Measurements from ENCODE around the gene OPRD1.

The OPRD1 gene

DNA sequence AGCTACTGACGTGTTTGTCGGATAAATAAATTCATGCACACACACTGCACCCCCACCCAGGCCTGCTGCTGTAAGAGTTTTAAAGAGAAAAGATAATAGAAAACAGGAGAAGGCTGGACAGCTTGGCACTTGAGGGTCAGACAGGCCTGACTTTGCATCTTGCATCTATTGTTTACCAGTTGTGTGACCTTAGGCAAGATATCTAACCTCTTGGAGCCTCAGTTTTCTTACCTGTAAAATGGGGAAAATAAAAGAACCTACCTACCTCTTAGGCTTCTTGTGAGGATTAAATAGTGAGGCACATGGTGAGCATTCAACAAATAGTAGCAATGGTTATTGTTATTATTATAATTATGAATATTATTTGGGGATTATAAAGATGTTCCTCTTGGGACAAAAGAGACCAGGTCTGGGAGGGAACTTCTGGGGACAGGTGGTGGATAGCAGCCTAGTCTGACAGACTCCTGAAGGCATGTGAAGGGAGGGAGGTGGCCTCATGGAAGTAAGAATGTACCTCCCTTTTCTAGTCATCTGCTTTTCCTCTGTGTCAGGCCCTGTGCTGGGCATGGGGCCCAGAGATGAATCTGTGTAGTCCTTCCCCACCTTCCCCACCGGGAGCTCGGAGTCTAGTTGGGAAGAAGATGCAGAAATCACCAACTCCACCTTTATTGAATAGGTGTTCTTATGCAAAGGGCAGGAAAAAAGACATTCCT is 84.1 kb downstream of the OPRD1 start:
- no peaks in the 10 kb centered on the region for H3K9me3 Mint-ChIP-seq
- DNase-seq = no peak
- H3K4me1 Mint-ChIP-seq = peaks cover 32% of the 10 kb centered on the region
- H3K27me3 Mint-ChIP-seq (ENCODE audit: low read depth, poor library complexity) = peaks cover 12% of the 10 kb centered on the region
- no peaks in the 10 kb centered on the region for H3K36me3 Mint-ChIP-seq (ENCODE audit: low read depth)
- TF ChIP-seq CTCF (IDR thresholded peaks at IDR 0.05) = no peak
- no peak overlapping the region for H3K27ac Mint-ChIP-seq
- H3K4me3 Mint-ChIP-seq = no peak overlapping the region

GRCh38 chr1:28896609-28896986 is 84.6 kb downstream of the OPRD1 start:
- Mint-ChIP-seq H3K9me3 (no peaks in the 10 kb centered on the region), H3K36me3 (ENCODE audit: low read depth) (no peaks in the 10 kb centered on the region), H3K4me1 (peaks cover 29% of the 10 kb centered on the region), H3K27ac (no peak overlapping the region), H3K27me3 (ENCODE audit: low read depth, poor library complexity) (peaks cover 13% of the 10 kb centered on the region), H3K4me3 (no peak overlapping the region)
- TF ChIP-seq CTCF (IDR thresholded peaks at IDR 0.05) = no peak
- DNase-seq = no peak

- Mint-ChIP-seq H3K27ac (peak overlapping the region; percentile 50), H3K4me3 (no peak overlapping the region), H3K27me3 (ENCODE audit: low read depth, poor library complexity) (peaks cover 17% of the 10 kb centered on the region), H3K4me1 (peaks cover 29% of the 10 kb centered on the region), H3K9me3 (no peaks in the 10 kb centered on the region), H3K36me3 (ENCODE audit: low read depth) (no peaks in the 10 kb centered on the region)
- no peak for TF ChIP-seq CTCF (IDR thresholded peaks at IDR 0.05)
- DNase-seq = no peak
Measured at GRCh38 chr1:28897789-28898188, 85.8 kb downstream of the OPRD1 start.

GRCh38 chr1:28898405-28898881 is 86.5 kb downstream of the OPRD1 start:
- H3K27ac Mint-ChIP-seq = peak overlapping the region; percentile 55

GRCh38 chr1:28899267-28899666 is 87.3 kb downstream of the OPRD1 start:
- Mint-ChIP-seq H3K4me3 (no peak overlapping the region), H3K27me3 (ENCODE audit: low read depth, poor library complexity) (peaks cover 20% of the 10 kb centered on the region), H3K27ac (no peak overlapping the region), H3K4me1 (peaks cover 19% of the 10 kb centered on the region), H3K36me3 (ENCODE audit: low read depth) (no peaks in the 10 kb centered on the region), H3K9me3 (peaks cover 6% of the 10 kb centered on the region)
- TF ChIP-seq CTCF (IDR thresholded peaks at IDR 0.05) = no peak
- DNase-seq = no peak

More at GRCh38 chr1:28898405-28898881, 86.5 kb downstream of the OPRD1 start:
- Mint-ChIP-seq H3K27me3 (ENCODE audit: low read depth, poor library complexity) (peaks cover 18% of the 10 kb centered on the region), H3K4me1 (peaks cover 26% of the 10 kb centered on the region), H3K9me3 (peaks cover 1% of the 10 kb centered on the region), H3K36me3 (ENCODE audit: low read depth) (no peaks in the 10 kb centered on the region), H3K4me3 (no peak overlapping the region)
- TF ChIP-seq CTCF (IDR thresholded peaks at IDR 0.05) = no peak
- no peak for DNase-seq

GRCh38 chr1:28900562-28900961 is 88.6 kb downstream of the OPRD1 start:
- TF ChIP-seq CTCF (IDR thresholded peaks at IDR 0.05) = no peak
- no peaks in the 10 kb centered on the region for H3K36me3 Mint-ChIP-seq (ENCODE audit: low read depth)
- H3K4me3 Mint-ChIP-seq = no peak overlapping the region
- peaks cover 8% of the 10 kb centered on the region for H3K9me3 Mint-ChIP-seq
- no peak overlapping the region for H3K27ac Mint-ChIP-seq
- H3K4me1 Mint-ChIP-seq = peaks cover 10% of the 10 kb centered on the region
- H3K27me3 Mint-ChIP-seq (ENCODE audit: low read depth, poor library complexity) = peaks cover 22% of the 10 kb centered on the region
- DNase-seq = no peak
